ENCODE data around the gene SPDYE6.

SPDYE6 gene

GRCh38 chr7:102296179-102296438 is 60.1 kb downstream of the SPDYE6 start:
- H3K4me2 ChIP-seq (ENCODE audit: low read depth, low read length, poor library complexity, severe bottlenecking) = no peak overlapping the region

More at GRCh38 chr7:102296179-102296438, 60.1 kb downstream of the SPDYE6 start:
- Histone ChIP-seq H3F3A (ENCODE audit: low read depth) (no peaks in the 10 kb centered on the region), H3K27me3 (ENCODE audit: insufficient read depth, low read length, poor library complexity, severe bottlenecking) (no peaks in the 10 kb centered on the region), H3K36me3 (ENCODE audit: insufficient read depth, low read length) (no peaks in the 10 kb centered on the region), H3K79me2 (ENCODE audit: insufficient read depth, low read length) (no peaks in the 10 kb centered on the region), H3K9me3 (ENCODE audit: insufficient read depth, low read depth, low read length) (no peaks in the 10 kb centered on the region), H2AFZ (ENCODE audit: low read length) (no peak overlapping the region), H4K20me1 (ENCODE audit: insufficient read depth, low read length, poor library complexity, severe bottlenecking) (no peaks in the 10 kb centered on the region), H3K9ac (ENCODE audit: low read depth, low read length, poor library complexity, severe bottlenecking) (no peak overlapping the region), H3K4me1 (ENCODE audit: insufficient read depth, low read length, poor library complexity, severe bottlenecking) (no peaks in the 10 kb centered on the region), H3K9me2 (replicated peaks; ENCODE audit: low read depth, low read length) (no peaks in the 10 kb centered on the region), H3K4me3 (ENCODE audit: low read length, poor library complexity, severe bottlenecking) (no peak overlapping the region)
- TF ChIP-seq, protein P1, sequence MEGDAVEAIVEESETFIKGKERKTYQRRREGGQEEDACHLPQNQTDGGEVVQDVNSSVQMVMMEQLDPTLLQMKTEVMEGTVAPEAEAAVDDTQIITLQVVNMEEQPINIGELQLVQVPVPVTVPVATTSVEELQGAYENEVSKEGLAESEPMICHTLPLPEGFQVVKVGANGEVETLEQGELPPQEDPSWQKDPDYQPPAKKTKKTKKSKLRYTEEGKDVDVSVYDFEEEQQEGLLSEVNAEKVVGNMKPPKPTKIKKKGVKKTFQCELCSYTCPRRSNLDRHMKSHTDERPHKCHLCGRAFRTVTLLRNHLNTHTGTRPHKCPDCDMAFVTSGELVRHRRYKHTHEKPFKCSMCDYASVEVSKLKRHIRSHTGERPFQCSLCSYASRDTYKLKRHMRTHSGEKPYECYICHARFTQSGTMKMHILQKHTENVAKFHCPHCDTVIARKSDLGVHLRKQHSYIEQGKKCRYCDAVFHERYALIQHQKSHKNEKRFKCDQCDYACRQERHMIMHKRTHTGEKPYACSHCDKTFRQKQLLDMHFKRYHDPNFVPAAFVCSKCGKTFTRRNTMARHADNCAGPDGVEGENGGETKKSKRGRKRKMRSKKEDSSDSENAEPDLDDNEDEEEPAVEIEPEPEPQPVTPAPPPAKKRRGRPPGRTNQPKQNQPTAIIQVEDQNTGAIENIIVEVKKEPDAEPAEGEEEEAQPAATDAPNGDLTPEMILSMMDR (conservative IDR thresholded peaks at IDR 0.05; ENCODE audit: low read length) = no peak
- no peak for TF ChIP-seq EZH2phosphoT487 (IDR thresholded peaks at IDR 0.05; ENCODE audit: borderline replicate concordance)

Measured in Loucy (cell line).